GM21381 (cell line): ENCODE results near the gene MYL9.
"Not testable (repeated sequence)": the region's sequence is repeated elsewhere in the genome, so short reads cannot be mapped to it uniquely, and the experiment has no call there.

ENCODE experiments used
- ATAC-seq: cut with Tn5 transposase; IDR thresholded peaks from one replicate; pipeline ENCODE4 v1.9.1; 2021; ENCODE audit warnings: mild to moderate bottlenecking, moderate library complexity; ENCODE audit not compliant: unreplicated experiment

Gene MYL9

DNA sequence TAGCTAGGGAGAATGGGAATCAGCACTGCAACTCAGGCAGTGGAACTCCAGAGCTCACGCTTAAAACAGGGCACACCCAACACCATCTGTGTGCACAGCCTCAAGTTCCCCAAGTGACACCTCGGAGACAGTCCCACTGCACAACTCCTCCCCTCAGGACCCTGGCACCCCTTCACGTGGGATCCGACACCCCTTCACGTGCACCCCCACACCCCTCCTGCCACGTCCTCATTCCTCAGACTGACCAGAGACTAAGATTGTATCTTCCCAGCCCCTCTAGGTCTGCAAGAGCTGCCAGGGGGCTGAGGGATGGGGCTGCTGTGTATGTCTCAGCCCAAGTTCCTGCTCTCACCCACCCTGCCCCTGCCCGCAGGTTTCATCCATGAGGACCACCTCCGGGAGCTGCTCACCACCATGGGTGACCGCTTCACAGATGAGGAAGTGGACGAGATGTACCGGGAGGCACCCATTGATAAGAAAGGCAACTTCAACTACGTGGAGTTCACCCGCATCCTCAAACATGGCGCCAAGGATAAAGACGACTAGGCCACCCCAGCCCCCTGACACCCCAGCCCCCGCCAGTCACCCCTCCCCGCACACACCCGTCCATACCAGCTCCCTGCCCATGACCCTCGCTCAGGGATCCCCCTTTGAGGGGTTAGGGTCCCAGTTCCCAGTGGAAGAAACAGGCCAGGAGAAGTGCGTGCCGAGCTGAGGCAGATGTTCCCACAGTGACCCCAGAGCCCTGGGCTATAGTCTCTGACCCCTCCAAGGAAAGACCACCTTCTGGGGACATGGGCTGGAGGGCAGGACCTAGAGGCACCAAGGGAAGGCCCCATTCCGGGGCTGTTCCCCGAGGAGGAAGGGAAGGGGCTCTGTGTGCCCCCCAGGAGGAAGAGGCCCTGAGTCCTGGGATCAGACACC, 7.6 kb downstream of the MYL9 start:
- no peak for ATAC-seq

DNA sequence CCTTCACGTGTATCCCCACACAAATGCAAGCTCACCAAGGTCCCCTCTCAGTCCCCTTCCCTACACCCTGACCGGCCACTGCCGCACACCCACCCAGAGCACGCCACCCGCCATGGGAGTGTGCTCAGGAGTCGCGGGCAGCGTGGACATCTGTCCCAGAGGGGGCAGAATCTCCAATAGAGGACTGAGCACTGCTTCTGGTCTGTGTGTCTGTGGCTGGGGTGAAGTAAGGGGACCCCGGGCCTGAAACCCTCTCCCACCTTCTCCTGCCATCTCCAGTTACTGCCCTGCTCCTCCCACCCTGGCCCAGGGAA, 8.3 kb downstream of the MYL9 start:
- ATAC-seq, result no peak

DNA sequence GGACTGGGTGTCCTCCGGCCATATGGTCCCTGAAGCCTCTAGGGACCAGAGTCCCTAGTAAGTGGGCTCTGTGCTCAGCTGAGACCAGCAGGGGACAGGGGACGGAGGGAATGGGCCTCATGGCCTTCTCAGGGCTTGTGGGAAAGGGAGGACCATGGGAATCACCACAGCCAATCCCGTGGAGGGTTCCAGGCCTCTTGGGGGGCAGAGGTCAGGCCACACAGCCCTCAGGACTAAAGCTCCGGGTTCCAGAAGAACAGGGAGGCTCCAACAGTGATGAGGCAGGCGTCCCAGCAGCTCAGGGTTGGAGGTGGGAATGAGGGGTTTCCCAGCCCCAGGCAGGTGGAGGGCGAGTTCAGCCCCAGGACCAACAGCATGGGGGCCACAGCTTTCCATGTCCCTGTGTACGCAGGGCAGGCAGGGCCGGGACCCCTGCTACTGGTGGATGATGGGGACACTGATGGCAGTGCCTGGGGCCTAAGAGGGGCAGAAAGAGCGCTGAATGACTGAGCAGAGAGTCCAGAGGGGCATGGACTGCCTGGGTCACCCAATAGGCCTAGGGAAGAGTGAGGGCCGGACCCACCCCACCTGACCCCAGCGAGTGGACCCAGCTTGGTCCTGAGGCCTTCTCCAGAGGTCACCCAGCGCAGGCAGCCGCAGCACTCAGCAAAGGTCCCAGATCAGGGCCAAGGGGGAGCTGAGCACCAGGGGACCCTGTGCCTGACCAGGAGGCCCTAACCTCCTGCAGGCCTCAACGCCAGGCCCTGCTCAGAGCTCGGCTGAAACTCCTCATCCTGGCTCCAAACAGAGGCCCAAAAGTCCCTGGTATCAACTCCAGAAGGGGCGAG, 8.8 kb downstream of the MYL9 start:
- no peak for ATAC-seq

DNA sequence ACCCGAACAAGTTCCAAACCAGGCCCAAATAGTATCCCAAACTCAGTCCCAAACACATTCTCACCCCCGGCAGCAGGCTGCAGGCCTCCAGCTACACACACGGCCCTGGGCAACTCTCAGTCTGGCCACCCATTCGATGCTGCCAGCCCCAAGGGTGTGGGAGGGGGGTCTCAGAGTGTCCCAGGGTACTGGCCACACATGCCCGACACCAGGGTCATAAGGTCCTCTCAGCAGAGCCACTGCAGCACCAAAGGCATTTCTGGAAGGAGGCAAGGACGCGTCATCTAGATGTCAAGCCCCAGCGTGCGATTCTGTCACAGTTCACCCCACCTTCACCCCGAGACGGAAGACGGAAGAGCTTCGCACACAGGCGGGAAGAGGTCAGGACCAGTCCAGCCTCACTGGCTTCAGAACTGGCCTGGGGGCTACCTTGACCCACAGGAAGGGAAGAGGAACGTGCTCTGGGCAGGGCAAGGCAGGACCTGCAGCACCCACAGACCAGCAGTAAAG, 9.5 kb downstream of the MYL9 start:
- no peak for ATAC-seq

DNA sequence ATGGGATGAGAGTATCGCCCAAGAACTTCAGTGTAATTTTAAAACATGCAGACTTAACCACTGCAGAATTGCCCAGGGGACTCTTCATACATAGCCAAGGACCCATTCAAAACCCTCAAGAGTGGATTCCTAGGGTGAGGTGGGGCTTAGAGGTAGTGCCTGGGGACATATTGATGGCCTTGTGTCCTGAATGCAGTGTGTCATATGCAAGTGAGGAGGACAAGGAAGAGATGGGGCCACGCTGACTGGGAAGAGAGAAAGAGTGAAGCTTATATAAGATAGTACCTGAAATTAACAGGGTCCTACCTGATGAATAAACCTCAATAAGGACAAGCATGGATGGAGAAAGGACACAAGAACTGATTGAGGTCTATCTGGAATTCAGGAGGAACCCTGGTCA, 13.9 kb downstream of the MYL9 start:
- ATAC-seq, result no peak

DNA sequence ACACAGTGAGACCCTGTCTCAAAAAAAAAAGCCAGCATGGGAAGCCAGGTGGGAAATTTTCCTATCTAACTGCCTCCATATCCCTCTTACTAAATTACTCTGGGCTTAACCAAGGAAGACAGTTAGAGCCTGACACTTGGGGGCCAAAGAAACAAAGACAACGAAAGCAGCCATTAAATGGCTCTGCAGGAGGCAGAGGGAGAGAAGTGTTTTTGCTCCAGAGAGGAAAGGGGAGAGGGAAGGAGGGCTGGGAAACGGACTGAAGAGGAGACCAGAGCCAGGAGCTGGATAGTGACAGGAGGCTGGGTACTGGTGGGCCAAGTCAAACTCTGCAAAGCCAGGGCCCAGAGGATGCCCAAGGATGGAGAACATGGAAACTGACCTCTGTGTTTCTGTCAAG, 21.4 kb downstream of the MYL9 start:
- no peak for ATAC-seq

DNA sequence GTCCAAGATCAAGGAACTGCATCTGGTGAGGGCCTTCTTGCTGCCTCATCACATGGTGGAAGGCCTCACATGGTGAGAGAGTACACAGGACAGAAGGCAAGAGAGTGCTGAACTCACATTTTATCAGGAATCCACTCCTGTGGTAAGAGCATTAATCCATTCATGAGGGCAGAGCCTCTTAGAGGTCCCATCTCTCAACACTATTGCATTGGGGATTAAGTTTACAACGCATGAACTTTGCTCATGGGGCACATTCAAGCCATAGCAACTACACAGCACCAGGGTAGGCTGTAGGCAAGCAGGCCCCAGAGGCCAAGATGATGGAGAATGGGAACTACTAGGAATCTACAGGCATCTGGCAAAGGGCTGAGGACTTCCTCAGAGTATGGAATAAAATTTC, 22.1 kb downstream of the MYL9 start:
- no peak for ATAC-seq

DNA sequence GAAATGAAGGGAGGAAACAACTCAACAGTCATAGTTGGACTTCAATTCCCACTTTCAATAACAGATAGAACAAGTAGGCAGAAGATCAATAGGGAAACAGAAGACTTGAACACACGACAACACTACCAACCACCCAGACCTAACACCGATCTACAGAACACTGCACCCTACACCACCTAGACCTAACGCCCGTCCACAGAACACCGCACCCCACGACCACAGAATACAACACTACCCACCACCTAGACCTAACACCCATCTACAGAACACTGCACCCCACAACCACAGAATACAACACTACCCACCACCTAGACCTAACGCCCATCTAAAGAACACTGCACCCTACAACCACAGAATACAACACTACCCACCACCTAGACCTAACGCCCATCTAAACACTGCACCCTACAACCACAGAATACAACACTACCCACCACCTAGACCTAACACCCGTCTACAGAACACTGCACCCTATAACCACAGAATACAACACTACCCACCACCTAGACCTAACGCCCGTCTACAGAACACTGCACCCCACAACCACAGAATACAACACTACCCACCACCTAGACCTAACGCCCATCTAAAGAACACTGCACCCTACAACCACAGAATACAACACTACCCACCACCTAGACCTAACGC, 22.9 kb downstream of the MYL9 start:
- not testable (repeated sequence) for ATAC-seq

DNA sequence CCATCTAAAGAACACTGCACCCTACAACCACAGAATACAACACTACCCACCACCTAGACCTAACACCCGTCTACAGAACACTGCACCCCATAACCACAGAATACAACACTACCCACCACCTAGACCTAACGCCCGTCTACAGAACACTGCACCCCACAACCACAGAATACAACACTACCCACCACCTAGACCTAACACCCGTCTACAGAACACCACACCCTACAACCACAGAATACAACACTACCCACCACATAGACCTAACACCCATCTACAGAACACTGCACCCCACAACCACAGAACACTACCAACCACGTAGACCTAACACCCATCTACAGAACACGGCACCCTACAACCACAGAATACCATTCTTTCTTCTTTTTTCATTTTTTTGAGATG, 23.4 kb downstream of the MYL9 start:
- not testable (repeated sequence) for ATAC-seq

DNA sequence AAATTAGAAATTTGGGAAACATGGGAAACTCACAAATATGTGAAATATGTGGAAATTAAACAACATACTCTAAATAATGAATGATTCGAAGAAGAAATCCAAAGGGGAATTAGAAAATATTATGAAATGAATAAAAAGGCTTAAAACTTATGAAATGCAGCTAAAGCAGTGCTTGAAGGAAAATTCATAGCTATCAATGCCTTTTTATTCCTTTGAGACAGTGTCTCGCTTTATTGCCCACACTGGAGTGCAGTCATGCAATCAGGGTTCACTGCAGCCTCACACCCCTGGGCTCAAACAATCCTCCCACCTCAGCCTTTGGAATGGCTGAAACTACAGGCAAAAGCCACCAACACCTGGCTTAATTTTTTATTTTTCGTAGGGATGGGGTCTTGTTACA, 24.2 kb downstream of the MYL9 start:
- ATAC-seq, result no peak

DNA sequence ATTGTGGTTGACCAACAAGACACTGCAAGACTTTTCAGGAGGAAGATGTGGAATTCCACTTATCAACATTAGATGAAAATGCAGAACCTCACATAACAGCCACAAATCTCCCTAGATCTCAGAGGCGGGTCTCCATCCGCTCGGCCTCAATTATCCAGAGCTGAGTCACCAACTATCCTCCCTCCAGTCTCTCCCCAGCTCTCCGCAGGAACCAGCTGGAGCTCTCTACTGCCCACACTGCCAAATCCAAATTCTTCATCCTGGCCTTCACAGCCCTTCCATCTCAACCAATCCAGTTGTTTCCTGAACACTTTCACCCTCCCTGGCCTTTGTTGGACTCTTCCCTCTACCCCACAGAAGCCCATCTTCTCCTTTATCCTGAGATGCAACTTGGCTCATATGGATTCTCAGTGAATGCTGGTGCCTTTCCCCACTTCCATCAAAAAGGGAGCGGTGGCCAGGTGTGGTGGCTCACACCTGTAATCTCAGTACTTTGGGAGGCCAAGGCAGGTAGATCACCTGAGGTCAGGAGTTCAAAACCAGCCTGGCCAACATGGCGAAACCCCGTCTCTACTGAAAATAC, 28.6 kb downstream of the MYL9 start:
- no peak for ATAC-seq

DNA sequence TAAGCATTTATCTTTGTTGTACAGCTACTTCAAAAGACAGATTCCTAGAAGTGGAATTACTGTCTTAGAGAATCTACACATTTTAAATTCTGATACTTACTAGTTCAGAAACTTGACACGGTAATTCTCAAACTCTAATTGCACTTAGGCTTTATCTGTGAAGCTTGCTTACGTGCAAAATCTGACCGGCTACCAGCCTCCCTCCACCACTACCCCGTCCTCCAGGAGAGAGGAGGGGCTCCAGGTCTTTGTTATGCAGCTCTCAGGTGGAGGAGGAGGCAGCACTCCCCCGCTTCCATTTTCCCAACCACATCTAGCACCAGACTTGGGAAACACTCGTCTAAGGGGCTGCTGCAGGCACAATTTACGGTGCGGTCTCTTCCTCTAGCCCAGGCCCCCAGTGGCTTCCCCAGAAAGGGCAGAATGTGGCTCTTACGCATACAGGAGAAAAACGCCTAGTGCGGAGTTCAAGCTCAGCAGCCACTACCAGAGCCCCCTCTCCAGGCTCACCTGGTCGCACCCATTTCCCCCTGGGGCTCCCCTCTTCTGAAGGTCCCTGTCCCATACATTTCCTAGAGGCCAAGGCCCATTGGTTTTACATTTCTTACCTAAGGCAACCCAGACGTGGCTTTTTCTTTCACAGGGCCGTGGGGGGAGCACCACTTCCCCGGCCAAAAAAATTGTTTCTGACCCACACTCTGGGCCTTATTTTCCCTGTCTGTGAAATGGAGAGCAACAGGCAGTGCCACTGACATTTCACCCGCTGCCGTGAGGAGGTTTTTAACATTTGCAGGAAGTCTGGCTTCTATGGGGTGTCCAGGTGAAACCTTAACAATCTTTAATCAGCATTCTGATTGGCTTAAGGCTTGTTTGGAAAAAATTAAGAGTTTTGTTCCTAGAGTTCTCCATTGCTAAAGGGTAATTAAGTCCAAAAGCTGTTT, 30.5 kb downstream of the MYL9 start:
- ATAC-seq, result no peak

DNA sequence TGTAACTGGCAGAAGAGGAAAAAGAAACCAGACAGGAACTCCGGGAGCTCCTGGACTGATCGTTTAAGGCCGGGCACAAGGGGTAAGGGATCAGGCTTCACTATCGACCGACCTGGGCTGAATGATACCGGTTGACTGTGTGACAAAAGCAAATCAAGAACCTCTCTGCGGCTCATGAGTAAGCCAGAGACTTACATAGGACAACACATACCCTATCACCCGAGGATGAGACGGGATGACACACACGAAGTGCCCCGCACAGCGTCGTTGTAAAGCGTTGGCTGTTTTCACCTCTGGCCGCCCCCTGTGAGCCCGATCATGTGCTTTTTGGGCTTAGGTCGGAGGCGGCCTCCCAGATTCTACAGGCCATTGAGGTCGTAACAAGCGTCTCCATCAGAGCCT, 31.4 kb downstream of the MYL9 start:
- no peak for ATAC-seq

DNA sequence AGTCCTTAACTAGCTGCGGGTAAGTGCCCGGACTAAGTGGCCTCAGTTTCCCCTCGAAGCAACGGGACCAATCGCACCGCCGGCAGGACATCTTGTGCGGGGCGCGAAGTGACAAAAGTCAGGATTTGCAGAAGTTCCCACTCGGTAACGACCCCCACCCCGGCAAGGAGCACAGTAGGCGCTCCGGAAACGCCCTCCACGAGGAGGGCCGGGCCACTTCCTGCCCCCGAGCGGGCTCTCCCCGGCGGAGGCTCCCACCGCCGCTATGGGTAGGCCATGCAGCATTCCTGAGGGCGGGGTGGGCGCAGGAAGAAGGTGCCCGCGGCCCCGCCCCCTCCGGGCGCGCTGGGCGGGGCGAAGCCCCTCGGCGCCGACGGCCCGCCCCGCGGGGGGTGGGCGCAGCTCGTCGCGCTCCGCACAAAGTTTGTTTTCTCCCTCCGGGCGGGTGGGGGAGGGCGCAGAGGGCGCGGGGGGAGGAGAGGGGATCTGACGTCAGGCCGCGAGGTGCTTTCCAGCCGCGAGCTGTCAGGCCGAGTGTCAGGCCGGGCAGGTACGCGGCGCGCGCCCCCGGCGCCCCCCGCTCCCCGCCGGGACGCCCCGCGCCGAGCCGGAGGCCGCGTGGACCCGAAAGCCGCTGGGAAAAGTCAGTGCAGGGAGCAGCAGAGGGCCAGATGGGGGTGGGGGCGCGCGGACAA, 31.9 kb downstream of the MYL9 start, which contains the start of gene TGIF2:
TGIF2 (plus strand) TSS at position 495 of the 695 bp plus-strand sequence. CDS start 5,178 bp downstream, outside the sequence.
- peak; percentile 72 for ATAC-seq

DNA sequence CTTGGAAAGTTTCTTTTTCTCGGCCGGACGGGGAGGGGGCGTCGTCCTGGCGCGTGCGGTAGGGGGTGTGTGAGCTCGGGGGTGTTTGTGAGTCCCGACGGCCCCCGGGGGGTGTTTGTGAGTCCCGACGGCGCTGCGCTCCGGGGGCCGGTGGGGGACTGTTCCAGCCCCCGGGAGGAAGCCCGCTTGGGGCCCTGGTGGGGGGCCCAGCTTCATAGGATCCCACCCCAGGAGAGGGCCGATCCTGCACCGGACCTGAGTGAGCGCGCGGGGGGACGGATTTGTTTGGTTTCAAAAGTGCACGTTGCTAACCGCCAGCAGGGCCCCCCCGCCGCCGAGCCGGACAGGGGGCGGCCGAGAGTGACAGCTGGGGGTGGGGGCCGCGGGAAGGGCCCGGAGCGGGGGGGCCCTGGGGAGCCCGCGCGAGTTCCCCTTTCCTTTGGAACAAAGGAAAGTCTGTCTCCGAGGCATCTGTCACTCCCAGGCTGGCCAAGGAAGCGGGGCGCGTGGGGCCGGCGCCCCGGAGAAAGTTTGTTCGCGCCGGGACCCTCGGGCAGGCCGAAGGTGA, 32.6 kb downstream of the MYL9 start:
- no peak for ATAC-seq

DNA sequence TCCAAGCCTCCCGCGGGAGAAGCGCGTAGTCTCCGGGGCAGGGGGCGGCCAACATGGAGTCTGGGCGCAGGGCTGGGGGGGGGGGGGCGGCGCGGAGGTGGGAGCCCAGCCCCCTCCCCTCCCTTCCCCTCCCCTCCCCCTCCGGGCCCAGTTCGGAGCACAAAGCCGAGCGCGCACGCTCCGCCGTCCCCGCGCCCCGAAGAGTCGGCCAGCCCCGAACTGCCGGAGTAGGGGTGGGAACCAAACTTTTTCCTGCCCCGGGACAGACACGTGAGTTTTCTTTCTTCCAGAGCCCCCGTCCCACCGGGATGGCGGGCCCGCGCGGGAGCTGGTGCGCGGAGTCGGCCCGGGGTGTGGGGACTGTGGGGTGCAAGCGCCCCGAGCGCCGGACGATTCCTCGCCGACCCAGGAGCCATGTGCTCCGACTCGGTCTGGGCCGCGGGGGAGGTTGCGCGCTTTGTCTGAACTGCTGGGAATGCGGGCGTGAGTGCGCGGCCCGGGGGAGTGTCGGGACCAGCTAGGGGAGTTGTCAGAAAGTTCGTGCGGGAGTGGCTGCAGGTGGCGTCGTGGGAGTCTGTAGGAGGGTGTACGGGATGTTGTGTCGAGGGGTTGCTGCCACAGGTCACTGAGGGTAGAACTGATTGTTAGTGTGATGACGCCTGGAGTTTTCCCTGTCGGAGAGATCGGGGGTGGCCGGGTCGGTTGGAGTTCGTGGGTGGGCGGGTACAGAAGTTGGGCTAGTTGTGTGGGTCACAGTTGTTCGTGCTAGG, 33.2 kb downstream of the MYL9 start:
- no peak for ATAC-seq

DNA sequence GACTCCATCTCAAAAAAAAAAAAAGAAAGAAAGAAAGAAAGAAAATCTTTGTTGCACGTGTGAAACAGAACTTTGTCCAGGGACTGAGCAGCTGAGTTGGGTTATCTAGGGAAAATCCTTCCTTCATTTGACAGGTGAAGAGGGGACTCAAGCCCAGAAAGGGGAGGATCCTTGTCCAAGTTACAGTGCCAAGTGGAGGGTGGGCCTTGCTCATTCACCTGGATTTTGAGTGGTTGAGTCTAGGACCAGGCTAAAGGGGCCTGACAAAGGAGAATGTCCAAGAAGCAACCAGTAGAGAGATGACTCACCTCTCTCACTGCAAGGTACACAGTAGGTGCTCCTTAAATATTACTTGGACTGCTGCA, 34.7 kb downstream of the MYL9 start:
- no peak for ATAC-seq

DNA sequence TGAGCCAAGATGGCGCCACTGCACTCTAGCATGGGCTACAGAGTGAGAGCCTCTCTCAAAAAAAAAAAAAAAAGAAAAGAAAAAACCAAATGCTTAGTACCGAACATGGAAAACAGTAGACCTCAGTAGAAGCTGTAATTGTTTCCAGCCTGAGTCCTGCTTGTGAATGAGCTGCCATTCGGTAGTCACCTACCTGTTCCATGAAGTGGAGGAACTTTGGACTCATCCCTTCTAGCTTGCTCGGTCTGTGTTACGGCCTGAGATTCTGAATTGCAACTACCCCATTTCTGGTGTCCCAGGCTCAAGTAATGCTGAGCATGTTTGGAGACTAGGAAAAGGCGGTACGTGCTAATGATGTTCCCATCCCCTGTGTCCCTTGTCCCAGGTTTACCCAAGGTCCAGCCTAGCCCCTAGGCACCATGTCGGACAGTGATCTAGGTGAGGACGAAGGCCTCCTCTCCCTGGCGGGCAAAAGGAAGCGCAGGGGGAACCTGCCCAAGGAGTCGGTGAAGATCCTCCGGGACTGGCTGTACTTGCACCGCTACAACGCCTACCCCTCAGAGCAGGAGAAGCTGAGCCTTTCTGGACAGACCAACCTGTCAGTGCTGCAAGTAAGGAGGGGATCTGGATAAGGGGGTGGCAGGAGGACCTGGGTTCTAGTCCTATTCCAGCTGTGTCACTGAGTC, 37.2 kb downstream of the MYL9 start:
- ATAC-seq, result no peak
